ENCODE results near the gene DAP3. TPM values are rescaled to one million over a fixed set of nuclear protein-coding genes. Genes with fewer than 3 reads are reported as not detected.
"Not testable (repeated sequence)": the region's sequence is repeated elsewhere in the genome, so short reads cannot be mapped to it uniquely, and the experiment has no call there.

The DAP3 gene
- total RNA-seq, 1 donor from 2014 or later: 183 TPM

DNA sequence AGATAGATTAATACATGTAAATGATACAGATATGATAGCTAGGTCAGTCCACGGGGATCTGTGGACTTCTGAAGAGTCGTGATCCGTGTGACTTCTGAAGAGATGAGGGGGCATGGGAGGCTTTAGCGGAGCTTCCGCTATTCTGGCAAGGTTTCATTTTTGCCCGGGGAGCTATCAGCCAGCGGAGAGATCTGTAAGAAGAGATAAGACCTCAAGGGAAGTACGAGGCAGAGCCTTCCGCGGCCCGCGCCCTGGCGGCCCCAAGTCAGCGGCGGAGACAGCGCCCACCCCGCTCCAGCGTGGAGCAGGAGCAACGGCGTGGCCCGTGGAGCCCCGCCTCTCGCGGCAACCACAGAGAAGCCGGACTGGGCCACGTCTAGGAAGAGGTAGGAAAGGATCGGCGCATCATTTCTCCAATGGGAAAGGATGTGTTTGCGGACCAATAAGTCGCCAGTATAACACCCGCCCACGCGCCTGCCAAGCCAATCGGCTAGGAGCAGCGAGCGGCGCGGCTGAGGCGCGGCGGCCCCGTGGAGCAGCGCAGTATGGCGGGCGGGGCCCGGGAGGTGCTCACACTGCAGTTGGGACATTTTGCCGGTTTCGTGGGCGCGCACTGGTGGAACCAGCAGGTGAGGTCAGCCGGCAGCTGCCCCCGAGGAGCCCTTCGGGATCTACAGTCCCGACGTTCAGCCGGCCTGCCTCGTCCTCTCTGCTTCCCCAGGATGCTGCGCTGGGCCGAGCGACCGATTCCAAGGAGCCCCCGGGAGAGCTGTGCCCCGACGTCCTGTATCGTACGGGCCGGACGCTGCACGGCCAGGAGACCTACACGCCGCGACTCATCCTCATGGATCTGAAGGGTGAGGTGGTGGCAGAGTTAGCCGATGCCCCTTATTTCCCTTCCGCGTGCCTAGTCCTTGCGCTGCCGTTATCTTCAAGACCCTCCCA, 56.7 kb downstream of the DAP3 start:
- H3K36me3 Mint-ChIP-seq (ENCODE audit: low read depth): peaks cover 12% of the 10 kb centered on the region
- intact Hi-C loops (cut with micrococcal nuclease): loop anchor here (1.0 to 10.0 kb wide), 7 partner anchors 57 to 573 kb away; partner anchors contain the start of genes ARHGEF2, ASH1L, DAP3 and KRTCAP2
- peaks cover 12% of the 10 kb centered on the region for H3K4me1 Mint-ChIP-seq (ENCODE audit: low read depth)
- not testable (repeated sequence) for H3K27me3 Mint-ChIP-seq (ENCODE audit: insufficient read depth); H3K9me3 Mint-ChIP-seq
- peak; percentile 92 for DNase-seq (ENCODE audit: low spot score)
- peak overlapping the region; percentile 95 for H3K27ac Mint-ChIP-seq
- H3K4me3 Mint-ChIP-seq: peak overlapping the region; percentile 99

GRCh38 chr1:155747586-155747985, 58.7 kb downstream of the DAP3 start:
- Mint-ChIP-seq H3K4me3 (peak overlapping the region; percentile 37), H3K36me3 (ENCODE audit: low read depth) (peaks cover 16% of the 10 kb centered on the region), H3K4me1 (ENCODE audit: low read depth) (peaks cover 12% of the 10 kb centered on the region)
- not testable (repeated sequence) for H3K27me3 Mint-ChIP-seq (ENCODE audit: insufficient read depth); DNase-seq (ENCODE audit: low spot score); H3K9me3 Mint-ChIP-seq; H3K27ac Mint-ChIP-seq
- intact Hi-C loops (cut with micrococcal nuclease): loop anchor here (5.0 to 10.0 kb wide), 3 partner anchors 167 to 575 kb away; partner anchors contain the start of genes ASH1L, KRTCAP2, RIT1 and TRIM46

- DNase-seq (ENCODE audit: low spot score); H3K9me3 Mint-ChIP-seq; H3K27ac Mint-ChIP-seq; H3K27me3 Mint-ChIP-seq (ENCODE audit: insufficient read depth): not testable (repeated sequence)
- peak overlapping the region; percentile 37 for H3K4me3 Mint-ChIP-seq
- peaks cover 17% of the 10 kb centered on the region for H3K36me3 Mint-ChIP-seq (ENCODE audit: low read depth)
- intact Hi-C loops (cut with micrococcal nuclease): loop anchor here (5.0 to 10.0 kb wide), 3 partner anchors 167 to 576 kb away; partner anchors contain the start of genes ASH1L, KRTCAP2, RIT1 and TRIM46
- H3K4me1 Mint-ChIP-seq (ENCODE audit: low read depth): peaks cover 12% of the 10 kb centered on the region
These were observed 59.2 kb downstream of the DAP3 start for GRCh38 chr1:155748141-155748540.

DNA sequence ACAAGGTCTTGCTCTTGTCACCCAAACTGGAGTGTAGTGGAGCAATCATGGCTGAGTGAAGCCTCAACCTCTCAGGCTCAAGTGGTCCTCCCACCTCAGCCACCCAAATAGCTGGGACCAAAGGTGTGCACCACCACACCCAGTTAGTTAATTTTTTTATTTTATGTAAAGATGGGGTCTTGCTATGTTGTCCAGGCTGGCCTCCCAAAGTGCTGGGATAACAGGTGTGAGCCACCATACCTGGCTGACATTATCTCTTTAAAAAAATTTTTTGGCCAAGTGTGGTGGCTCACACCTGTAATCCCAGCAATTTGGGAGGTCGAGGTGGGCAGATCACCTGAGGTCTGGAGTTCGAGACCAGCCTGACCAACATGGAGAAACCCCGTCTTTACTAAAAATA, 70.1 kb downstream of the DAP3 start:
- H3K36me3 Mint-ChIP-seq (ENCODE audit: low read depth): peaks cover 36% of the 10 kb centered on the region
- H3K27me3 Mint-ChIP-seq (ENCODE audit: insufficient read depth); H3K4me3 Mint-ChIP-seq; H3K4me1 Mint-ChIP-seq (ENCODE audit: low read depth); H3K9me3 Mint-ChIP-seq; DNase-seq (ENCODE audit: low spot score); intact Hi-C loops (cut with micrococcal nuclease); H3K27ac Mint-ChIP-seq: not testable (repeated sequence)

DNA sequence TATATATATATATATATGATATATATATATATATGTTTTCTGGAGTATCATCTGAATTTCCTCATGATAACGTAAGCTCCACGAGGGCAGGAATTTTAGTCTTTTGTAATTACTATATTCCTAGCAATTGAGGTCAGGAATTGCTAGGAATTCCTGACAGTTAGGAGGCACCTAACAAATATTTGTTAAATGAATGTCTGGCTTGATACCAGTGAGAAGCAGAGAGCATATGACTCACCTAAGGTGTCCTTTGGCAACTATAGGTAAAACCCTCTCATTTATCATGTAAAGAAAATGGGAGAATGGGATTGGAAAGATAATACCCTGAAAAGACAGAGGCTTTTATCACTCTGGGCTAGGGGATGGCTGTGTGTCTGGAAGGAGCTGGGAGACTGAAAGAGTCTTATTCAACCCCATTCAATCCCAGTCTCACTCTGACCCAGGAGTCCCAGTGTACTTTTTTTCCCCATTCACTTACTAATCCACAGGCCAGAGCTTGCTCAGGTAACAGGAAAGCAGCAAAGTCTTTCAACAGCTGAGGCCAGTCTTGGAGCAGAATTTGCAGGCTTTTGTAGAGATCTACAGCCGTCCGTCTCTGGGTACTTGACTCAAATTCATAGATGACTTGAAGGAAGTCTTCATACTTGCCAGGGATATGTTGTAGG, 71.2 kb downstream of the DAP3 start:
- intact Hi-C loops (cut with micrococcal nuclease): no loop called here
- H3K9me3 Mint-ChIP-seq: no peaks in the 10 kb centered on the region
- H3K36me3 Mint-ChIP-seq (ENCODE audit: low read depth): peaks cover 39% of the 10 kb centered on the region
- H3K4me3 Mint-ChIP-seq: no peak overlapping the region
- H3K27me3 Mint-ChIP-seq (ENCODE audit: insufficient read depth): no peaks in the 10 kb centered on the region
- H3K27ac Mint-ChIP-seq: no peak overlapping the region
- DNase-seq (ENCODE audit: low spot score): no peak
- no peaks in the 10 kb centered on the region for H3K4me1 Mint-ChIP-seq (ENCODE audit: low read depth)

GRCh38 chr1:155760751-155761475, 72.0 kb downstream of the DAP3 start:
- no peak overlapping the region for H3K27ac Mint-ChIP-seq
- H3K36me3 Mint-ChIP-seq (ENCODE audit: low read depth): peaks cover 42% of the 10 kb centered on the region
- no peaks in the 10 kb centered on the region for H3K27me3 Mint-ChIP-seq (ENCODE audit: insufficient read depth)
- no peaks in the 10 kb centered on the region for H3K9me3 Mint-ChIP-seq
- DNase-seq (ENCODE audit: low spot score): no peak
- no peak overlapping the region for H3K4me3 Mint-ChIP-seq
- no peaks in the 10 kb centered on the region for H3K4me1 Mint-ChIP-seq (ENCODE audit: low read depth)
- intact Hi-C loops (cut with micrococcal nuclease): no loop called here

- Mint-ChIP-seq H3K9me3 (no peaks in the 10 kb centered on the region), H3K36me3 (ENCODE audit: low read depth) (peaks cover 42% of the 10 kb centered on the region)
These were observed 73.0 kb downstream of the DAP3 start for GRCh38 chr1:155761736-155762405.

DNA sequence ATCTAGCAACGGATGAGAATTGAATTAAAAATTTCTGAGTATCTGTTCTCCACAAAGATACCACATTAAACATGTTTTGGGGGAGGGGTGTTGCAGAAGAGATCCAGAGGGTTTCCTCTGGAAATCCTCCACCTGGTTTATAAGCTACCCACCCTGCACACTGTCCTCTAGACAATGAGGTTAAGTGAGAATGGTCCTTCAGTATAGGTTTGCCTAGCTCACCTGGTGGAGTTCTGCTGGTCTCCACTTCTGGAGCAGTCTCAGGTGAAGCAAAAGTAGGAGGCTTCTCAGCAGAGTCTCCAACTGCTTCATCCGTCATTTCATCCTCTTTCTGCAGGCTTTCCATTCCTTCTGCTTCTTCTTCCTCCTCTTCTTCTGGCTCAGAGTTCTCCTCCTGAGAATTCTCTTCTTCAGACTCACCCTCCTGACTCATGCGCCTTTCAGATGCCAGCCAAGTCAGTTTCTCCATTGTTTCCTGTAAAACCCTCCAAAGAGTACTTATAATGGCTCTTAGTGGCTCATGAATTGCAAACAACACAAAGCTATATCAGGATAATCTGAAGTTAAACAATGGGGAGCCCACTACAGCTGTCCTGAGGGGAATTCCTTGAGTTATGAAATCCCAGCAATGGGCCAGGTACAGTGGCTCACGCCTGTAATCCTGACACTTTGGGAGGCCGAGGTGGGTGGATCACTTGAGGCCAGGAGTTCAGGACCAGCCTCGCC, 74.4 kb downstream of the DAP3 start:
- not testable (repeated sequence) for H3K27me3 Mint-ChIP-seq (ENCODE audit: insufficient read depth)

More at GRCh38 chr1:155761736-155762405, 73.0 kb downstream of the DAP3 start:
- H3K4me1 Mint-ChIP-seq (ENCODE audit: low read depth): no peaks in the 10 kb centered on the region
- no peak overlapping the region for H3K4me3 Mint-ChIP-seq
- no peak for DNase-seq (ENCODE audit: low spot score)
- intact Hi-C loops (cut with micrococcal nuclease): no loop called here
- H3K27ac Mint-ChIP-seq: no peak overlapping the region
- H3K27me3 Mint-ChIP-seq (ENCODE audit: insufficient read depth): no peaks in the 10 kb centered on the region

DNA sequence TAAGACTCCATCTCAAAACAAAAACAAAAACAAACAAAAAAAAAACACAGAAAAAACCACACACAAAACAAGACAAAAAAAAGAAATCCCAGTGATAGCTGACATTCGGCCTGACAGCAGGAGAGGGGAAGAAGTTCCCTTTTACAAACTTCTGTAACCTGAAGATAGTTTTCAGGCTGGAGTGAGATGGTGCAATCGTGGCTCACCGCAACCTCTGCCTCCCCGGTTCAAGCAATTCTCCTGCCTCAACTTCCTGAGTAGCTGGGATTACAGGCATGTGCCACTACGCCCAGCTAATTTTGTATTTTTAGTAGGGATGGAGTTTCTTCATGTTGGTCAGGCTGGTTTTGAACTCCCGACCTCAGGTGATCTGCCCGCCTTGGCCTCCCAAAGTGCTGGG, 75.1 kb downstream of the DAP3 start:
- H3K36me3 Mint-ChIP-seq (ENCODE audit: low read depth): peaks cover 46% of the 10 kb centered on the region
- H3K4me1 Mint-ChIP-seq (ENCODE audit: low read depth); DNase-seq (ENCODE audit: low spot score); H3K9me3 Mint-ChIP-seq; intact Hi-C loops (cut with micrococcal nuclease); H3K4me3 Mint-ChIP-seq; H3K27ac Mint-ChIP-seq; H3K27me3 Mint-ChIP-seq (ENCODE audit: insufficient read depth): not testable (repeated sequence)

More for the DNA sequence above, 74.4 kb downstream of the DAP3 start:
- Mint-ChIP-seq H3K27ac (peak overlapping the region; percentile 75), H3K36me3 (ENCODE audit: low read depth) (peaks cover 43% of the 10 kb centered on the region)
- H3K4me1 Mint-ChIP-seq (ENCODE audit: low read depth); H3K9me3 Mint-ChIP-seq; H3K4me3 Mint-ChIP-seq; DNase-seq (ENCODE audit: low spot score); intact Hi-C loops (cut with micrococcal nuclease): not testable (repeated sequence)

GRCh38 chr1:155767399-155767989, 78.6 kb downstream of the DAP3 start:
- intact Hi-C loops (cut with micrococcal nuclease); H3K27me3 Mint-ChIP-seq (ENCODE audit: insufficient read depth); H3K9me3 Mint-ChIP-seq; H3K27ac Mint-ChIP-seq; H3K4me1 Mint-ChIP-seq (ENCODE audit: low read depth); DNase-seq (ENCODE audit: low spot score); H3K4me3 Mint-ChIP-seq: not testable (repeated sequence)
- peaks cover 47% of the 10 kb centered on the region for H3K36me3 Mint-ChIP-seq (ENCODE audit: low read depth)

GRCh38 chr1:155769257-155769656, 80.4 kb downstream of the DAP3 start:
- no peaks in the 10 kb centered on the region for H3K9me3 Mint-ChIP-seq
- no peak for DNase-seq (ENCODE audit: low spot score)
- H3K4me1 Mint-ChIP-seq (ENCODE audit: low read depth): no peaks in the 10 kb centered on the region
- H3K27me3 Mint-ChIP-seq (ENCODE audit: insufficient read depth): no peaks in the 10 kb centered on the region
- intact Hi-C loops (cut with micrococcal nuclease): no loop called here
- no peak overlapping the region for H3K27ac Mint-ChIP-seq
- H3K36me3 Mint-ChIP-seq (ENCODE audit: low read depth): peaks cover 54% of the 10 kb centered on the region
- no peak overlapping the region for H3K4me3 Mint-ChIP-seq

Measured in activated T-helper 1 cell treated with anti-CD3 and anti-CD28 coated beads, Interleukin-12 subunit alpha, Interleukin-12 subunit beta, Interleukin-2, Interleukin-4 antibody, amounts not matched to agents 30 ng/mL and 10 ng/mL and 1 ng/mL, durations not matched to agents 14 hours and 24 hours and 36 hours (primary cell).